KOPT-K1 (cell line): Measurements from ENCODE around the gene MARK2.

Experiments used
- H3K27ac ChIP-seq: fragments of 200-600 bp; sonication (generic); 2 replicates; pipeline ENCODE4 v1.5.1; 2016; ENCODE audit warnings: antibody characterized with exemption, mild to moderate bottlenecking, low read depth, low read length; ENCODE audit not compliant: poor library complexity, severe bottlenecking
- H3K36me3 ChIP-seq: fragments of 200-600 bp; sonication (generic); 2 replicates; pipeline ENCODE4 v1.5.1; 2017; ENCODE audit warnings: antibody characterized with exemption, mild to moderate bottlenecking, low read length, moderate library complexity; ENCODE audit not compliant: insufficient read depth
- H3K9me3 ChIP-seq: fragments of 200-600 bp; sonication (generic); 2 replicates; pipeline ENCODE4 v1.5.1; 2017; ENCODE audit warnings: antibody characterized with exemption, low read length, mild to moderate bottlenecking; ENCODE audit not compliant: insufficient read depth, poor library complexity, severe bottlenecking

The MARK2 gene

DNA sequence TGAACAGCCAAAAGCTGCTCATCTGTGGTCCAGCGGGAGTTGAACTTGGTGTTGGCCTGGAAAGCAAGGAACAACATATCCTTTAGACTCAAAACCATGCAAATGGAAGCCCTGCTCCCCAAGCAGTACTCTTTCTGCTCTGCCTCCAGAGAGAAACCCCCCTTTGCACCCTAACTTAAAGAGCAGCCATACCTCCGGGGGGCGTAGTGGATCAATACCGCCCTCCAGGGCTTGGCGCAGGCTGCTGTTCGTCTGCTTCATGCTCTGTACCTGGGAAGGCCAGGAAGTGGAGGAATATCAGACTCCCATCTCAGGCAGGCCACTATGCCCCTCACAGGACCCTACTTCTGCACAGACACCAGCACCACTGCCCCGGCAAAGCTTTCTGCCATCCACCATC lies 73.8 kb downstream of the MARK2 start:
- H3K9me3 ChIP-seq, result no peaks in the 10 kb centered on the region
- no peak overlapping the region for H3K27ac ChIP-seq
- H3K36me3 ChIP-seq, result peaks cover 26% of the 10 kb centered on the region

DNA sequence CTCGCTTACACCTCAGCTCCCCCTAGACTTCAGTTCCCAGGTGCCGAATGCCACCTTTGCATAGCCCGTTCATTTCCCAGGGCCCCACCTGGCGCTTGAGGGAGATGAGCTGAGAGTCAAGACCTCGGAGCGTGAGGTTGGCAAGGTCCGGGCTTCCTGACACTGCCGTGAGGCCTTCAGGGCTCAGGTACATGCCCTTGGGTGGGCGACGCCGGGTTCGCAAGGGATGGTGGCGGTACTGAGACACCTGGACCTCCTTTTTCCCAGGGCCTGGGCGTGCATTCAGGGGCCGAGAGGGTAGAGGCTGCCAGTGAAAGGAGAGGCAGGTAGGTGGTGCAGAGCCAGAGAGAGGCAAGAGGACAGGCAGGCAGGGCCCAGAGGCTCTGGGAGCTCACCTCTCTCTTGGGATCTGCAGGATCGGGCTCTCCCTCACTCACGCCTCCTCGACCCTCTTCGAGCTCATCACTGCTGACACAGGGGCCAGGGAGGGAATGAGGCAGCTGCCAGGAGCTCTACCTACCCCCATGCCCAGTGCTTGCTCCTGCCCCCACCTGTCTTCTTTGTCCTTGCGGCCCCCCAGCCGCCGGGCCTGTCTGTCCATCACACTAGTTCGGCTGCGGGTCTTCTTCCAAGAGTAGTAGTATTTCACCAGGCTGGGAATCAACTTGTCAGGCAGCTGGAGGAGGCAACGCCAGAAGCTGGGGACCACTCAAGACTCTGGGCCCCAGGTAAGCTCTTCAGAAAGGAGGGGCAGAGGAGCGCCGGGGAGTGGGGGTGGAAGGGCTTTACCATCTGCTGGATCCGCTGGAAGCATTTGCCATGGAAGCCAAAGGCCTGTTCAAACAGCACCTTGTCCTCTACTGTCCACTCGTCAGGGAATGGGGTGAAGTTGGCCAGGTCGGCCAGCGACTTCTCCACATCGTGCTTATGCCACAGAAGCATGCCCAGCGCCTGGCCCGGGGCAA lies 75.2 kb downstream of the MARK2 start:
- Histone ChIP-seq H3K27ac (no peak overlapping the region), H3K9me3 (no peaks in the 10 kb centered on the region), H3K36me3 (peaks cover 12% of the 10 kb centered on the region)

DNA sequence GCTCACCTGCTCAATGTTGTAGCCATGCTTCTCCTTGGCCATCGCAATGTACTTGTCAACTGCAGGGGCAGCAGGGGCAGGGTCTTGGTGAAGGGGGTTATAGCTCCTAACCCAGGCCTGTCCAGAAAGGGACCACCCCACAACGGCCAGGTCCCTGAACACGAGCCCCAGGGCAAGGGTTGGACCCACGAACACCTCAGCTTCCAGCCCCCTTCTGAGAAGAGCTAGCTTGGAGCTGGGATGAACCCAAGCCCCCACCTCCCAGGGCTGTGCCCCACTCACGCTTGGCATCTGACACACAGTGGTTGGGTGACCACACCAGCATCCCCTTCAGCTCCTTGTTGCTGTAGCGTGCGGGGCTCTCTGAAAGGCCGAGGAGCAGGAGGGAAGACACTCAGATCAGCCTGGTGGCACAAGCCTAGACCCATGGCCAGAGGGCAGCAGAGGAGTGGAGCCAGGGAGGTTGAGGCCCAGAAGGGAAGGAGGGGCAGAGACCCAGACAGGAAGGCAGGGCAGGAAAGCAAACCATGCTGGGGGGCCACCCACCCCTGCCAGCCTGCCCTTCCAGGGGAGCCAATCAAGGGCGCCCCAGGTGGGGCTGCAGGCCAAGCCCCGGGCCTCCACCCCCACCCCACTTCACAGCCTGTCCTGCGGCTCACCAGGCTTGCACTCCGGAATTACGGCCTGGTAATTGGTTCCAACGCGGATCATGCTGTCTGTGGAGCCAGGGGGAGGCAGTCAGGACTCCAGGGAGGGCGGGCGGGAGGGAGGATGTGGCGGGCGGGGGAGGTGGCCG lies 76.2 kb downstream of the MARK2 start:
- Histone ChIP-seq H3K9me3 (no peaks in the 10 kb centered on the region), H3K36me3 (peaks cover 2% of the 10 kb centered on the region; the same call in 1 of the 2 replicates), H3K27ac (no peak overlapping the region)

DNA sequence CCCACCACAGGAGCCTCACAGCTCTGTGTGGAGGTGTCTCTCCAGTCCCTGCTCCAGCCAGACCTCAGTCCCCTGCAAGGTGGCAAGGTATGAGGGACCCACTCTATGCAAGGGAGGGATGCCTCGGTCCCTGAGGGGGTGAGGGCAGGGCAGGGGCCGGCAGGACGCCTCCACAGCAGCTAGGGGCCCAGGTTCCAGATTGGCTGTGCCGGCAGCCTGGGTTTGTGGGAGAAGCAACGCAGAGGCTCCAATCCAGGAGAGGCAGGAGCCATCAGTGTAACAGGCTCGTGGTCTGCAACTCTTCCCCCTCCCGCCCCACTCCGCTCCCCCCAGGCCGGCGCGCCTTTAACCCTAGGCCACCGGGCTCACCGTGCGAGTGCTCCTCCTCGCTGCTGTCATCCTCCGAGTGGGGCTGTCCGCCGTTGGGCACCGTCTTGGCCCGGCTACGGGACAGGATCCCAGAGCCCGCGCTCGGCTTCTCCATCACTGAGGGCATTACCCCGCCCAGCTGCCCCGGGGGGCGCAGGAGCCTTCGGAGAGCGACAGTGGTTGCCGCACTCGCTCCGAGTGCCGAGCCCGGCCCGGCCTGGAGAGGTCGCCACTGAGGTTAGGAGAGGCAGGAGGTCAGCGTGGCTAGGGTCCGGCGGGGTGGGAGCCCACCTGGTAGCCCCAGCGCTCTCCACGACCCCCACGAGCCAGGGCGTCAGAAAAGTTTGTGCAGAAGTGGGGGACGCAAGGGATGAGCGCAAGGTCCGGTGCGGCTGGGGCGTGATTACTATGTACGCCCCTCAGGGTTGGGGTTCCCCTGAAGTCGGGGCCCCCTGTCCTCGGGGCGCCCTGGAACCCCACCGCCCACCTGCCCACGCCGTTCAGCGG lies 77.3 kb downstream of the MARK2 start:
- peak overlapping the region; percentile 5 for H3K27ac ChIP-seq
- no peaks in the 10 kb centered on the region for H3K9me3 ChIP-seq
- H3K36me3 ChIP-seq, result no peaks in the 10 kb centered on the region; the same call in 1 of the 2 replicates

DNA sequence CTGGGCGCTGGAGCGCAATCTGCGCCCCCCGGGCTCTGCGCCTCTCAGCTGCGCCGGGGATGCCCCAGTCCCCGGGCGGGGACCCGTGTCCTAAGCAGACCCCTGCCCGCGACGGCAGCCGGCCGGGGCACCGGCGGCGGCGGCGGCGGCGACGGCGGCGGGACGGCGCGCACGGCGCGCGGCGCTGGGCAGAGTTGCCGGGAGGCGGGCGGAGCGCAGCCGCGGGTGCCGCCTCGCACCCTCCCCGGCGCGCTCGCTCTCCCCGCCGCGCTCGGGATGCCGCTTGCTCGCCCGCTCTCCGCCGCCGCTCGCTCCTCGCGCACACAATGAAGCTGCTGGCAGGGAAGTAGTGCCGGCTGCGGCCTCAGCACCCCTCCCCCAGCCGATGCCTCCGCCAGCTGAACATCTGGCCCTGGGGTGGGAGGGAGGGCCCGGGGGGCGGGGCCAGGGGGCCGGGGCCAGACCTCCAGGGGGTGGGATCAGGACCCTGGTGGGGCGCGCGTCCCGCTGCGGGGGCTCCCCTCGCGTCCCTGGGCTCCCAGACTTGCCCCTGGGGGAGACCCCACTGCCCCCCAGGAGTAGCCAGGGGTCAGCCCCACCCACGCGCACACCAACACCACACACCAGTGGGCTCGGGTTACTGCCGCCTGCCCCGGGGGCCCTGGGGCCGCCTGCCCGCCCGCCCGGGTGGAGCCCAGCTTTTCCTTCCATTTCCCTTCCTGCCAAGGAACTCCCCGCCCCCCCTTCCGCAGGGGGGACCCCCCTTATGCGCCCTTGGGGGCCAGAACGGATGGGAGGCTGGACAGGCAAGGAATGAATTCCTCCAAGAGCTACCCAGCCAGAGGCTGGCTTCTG lies 78.2 kb downstream of the MARK2 start, which contains the start of gene RCOR2:
RCOR2 (minus strand) TSS at position 328 of the 855 bp plus-strand sequence. CDS start 708 bp downstream, outside the sequence.
- H3K27ac ChIP-seq, result peak within 1 kb of the TSS; percentile 42
- H3K9me3 ChIP-seq, result no peaks in the 10 kb centered on the region
- no peaks in the 10 kb centered on the region; the same call in 1 of the 2 replicates for H3K36me3 ChIP-seq

DNA sequence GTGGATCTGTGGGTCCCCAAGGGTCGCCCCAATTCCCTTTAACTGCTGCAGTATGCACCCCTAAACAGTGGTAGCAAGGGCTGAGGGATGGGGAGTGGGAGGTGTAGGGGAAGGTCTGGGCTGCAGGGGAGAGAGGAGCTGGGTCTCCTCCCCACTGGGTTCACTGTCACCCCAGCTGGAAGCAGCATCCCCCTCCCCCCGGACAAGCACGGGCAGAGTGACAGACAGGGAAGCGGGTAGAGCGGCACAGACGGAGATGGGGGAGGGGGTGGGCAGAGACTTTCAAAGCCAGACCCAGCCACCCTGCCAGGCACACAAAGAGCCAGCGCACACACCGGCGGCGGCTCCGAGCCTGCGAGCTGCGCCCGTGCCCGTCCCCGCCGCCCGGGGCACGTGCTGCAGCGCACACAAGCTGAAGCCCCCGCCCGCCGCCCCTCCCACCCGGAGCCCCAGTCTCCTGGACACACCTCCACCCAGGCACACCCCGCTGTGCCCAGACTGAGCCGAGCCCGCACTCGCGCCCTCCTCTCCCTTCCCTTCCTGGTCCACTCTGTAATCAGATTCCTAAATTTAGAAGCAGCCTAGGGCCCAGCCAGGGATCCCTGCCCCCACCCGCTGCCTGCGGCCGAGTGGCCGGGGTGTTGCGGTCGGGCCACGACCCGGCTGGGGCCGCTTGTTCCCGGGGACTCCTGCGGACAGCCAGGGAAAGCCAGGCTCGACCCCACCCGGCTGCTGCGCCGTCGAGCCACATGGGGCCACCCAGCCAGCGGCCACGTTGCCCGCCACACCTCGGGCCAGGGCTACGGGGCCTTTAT lies 79.0 kb downstream of the MARK2 start:
- H3K9me3 ChIP-seq, result no peaks in the 10 kb centered on the region
- H3K36me3 ChIP-seq, result no peaks in the 10 kb centered on the region
- peak overlapping the region; percentile 42 for H3K27ac ChIP-seq

DNA sequence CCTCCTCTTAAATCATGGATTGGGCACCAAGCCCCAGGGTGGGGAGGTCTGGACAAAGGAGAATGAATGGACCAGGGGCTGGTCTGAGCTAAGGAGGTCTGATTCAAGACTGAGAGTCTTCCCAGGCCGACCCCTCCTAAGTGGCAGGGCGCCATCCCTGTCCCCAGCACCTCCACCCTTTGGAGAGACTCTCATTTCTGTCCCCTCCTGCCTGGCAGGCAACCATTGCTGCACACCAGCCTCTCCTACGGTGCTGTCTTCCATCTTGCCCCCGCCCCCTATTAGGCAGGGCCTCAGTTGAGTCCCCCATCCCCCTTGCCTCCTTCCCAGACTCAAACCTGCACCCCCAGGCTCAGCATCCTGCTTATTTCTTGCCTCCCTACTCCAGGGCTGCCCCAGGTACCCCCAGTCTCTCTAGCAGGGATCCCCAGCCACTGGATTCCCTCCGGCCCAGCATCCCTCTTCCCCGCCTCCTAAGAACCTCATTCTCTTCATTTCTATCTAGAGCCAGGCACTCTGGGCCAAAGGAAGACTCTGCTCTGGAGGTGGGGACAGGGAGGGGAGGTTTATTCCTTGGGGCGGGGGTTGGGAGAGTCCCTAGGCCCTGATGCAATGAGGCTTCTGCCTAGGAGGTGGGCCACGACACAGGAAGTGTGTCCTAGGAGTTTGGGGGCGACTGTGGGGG lies 79.7 kb downstream of the MARK2 start:
- H3K27ac ChIP-seq, result no peak overlapping the region
- H3K9me3 ChIP-seq, result no peaks in the 10 kb centered on the region
- no peaks in the 10 kb centered on the region for H3K36me3 ChIP-seq

DNA sequence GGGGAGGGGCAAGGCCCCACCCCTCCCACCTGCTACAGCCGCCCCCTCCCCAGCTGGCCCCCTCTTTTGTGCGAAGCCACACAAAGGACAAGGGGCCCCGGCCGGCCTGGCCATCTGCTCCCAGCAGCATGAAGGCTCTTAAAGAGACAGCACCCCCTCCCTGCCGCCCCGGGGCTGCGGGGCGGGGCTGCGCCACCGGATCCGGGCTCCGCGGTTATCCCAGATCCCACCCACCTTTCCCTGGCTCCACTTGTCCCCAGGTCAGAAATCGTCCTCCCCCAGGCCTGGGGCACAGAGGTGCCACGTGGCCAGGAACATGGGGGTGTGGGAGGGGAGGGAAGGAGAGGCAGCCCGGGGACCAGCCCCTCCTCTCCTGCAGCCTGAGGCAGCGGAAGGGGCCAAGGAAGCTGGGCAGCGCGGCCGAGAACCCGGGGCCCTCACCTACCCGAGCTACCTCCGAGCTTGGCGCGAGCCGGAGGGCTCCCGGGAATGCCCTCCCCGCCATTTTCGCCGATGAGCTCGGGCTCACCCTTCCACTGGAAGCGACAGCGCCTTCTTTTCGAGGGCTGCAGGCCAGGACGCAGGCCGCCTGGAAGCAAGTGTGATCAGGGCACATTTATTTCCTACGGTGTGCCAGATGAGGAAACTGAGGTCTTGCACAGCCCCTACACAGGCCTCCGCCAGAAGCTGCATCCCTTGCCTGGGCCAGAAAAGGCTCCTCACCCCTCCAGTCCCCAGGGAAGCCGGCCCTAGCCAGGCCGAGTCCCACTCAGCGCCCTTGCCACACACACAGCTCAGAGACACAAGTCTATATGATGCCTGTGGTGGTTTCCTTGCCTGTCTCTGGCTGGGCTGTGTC lies 80.6 kb downstream of the MARK2 start:
- no peaks in the 10 kb centered on the region for H3K9me3 ChIP-seq
- no peak overlapping the region for H3K27ac ChIP-seq
- H3K36me3 ChIP-seq, result no peaks in the 10 kb centered on the region

DNA sequence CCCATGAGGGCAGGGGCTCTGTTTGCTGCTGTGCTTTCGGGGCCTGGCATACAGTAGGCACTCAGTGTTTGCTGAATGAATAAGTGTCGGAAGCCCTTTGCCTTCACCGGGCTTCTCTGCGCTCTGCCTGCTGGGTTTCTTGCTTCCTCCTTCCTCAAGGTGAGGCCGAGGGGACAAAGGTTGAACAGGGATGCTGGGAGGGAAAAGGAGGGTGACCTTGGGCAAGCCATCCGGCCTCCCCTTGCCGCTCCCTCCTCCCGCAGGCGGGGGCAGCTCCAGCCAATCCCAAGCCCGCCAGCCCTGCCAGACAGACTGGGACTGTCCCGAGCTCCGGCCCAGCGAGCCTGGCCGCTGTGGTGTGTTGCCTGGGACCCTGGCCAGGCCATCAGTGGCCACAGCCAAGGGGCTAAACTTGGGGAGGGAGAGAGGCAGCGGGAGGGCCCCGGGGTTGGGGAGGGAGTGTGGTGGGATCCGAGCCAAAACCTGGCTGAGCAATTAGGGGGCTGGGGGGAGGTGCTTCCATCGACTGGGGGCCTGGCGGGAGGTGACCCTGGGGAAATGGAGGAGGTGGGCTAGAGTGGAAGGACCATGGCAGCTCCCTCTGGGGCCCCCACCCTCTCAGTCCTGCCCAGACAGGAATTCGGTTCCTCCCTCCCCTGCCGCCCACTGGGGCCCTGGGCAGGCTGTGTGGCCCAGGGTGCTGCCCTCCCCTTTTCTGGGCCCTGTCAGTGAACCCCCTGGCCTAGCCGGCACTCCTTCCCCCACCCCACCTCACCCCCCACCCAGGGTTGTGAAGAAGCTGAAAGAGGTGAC lies 81.4 kb downstream of the MARK2 start:
- no peaks in the 10 kb centered on the region for H3K9me3 ChIP-seq
- H3K27ac ChIP-seq, result no peak overlapping the region
- no peaks in the 10 kb centered on the region for H3K36me3 ChIP-seq

DNA sequence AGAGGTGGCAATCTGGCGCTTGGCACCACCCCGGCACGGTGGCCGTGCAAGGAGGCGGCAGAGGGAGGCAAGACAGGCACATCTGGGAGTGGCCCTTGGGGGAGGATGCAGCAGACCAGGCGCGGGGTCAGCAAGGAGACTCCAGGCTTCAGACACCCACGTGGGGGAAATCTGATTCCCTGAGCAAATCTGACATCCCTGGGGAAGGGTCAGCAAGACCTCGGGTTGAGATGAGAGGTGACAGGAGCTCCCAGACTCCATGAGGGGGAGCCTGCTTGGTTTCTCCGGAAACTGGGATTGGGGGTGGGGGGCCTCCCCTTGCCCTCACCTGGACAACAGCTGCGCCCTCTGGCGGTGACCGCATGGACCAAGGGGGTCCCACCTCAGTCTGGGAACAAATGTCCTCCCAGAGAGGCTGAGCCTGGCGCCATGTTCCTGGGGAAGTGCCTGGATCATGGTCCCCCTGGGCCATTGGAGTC lies 82.1 kb downstream of the MARK2 start:
- no peak overlapping the region for H3K27ac ChIP-seq

DNA sequence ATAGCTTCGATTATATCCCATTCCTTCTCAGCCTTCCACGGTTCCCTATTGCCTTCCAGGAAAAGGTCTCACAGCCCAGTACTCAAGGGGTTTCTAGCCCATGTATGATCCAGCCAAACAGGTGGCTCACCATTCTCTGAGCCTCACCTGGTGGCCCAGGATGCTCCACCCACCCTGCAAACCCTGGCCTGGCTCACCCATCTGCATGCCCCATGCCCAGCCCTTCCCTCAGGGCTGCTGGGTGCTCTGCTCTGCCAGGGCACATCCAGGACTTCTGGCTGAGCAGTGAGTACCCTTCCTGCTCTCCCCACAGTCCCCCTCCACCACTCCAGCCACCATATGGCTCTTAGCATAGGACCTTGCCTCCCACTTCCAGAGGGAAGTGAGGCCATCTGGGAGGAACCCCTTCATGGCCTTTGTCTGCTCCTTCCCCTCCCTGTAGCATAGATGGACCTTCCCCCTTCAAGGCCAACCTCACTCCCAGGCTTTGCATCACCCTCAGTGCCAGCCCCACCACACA lies 83.8 kb downstream of the MARK2 start:
- no peaks in the 10 kb centered on the region for H3K9me3 ChIP-seq

More for the DNA sequence above, 82.1 kb downstream of the MARK2 start:
- H3K36me3 ChIP-seq, result no peaks in the 10 kb centered on the region
- no peaks in the 10 kb centered on the region for H3K9me3 ChIP-seq

More for the DNA sequence above, 83.8 kb downstream of the MARK2 start:
- no peaks in the 10 kb centered on the region for H3K36me3 ChIP-seq
- no peak overlapping the region for H3K27ac ChIP-seq
